ENCODE results near the gene KIN.
"Not testable (repeated sequence)": the region's sequence is repeated elsewhere in the genome, so short reads cannot be mapped to it uniquely, and the experiment has no call there.

The KIN gene

GRCh38 chr10:7794251-7795026, 6.6 kb upstream of the KIN start:
- no peak for DNase-seq (ENCODE audit: low read depth in 1 of 2, low spot score in 1 of 2)

DNA sequence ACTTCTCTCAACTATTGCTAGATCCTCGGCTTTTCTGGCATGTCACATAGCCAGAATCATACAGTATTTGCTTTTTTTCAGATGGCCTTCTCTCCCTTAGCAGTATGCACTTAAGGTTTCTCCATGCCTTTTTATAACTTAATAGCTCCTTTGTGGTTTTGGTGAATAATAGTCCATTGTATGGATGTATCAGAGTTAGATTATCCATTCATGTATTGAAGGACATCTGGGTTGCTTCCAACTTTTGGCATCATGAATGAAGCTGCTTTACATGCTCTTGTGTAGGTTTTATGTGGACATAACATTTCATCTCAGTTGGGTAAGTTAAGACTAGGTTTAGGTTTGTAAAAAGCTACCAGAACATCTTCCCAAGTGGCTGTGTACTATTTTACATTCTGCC, 4.7 kb upstream of the KIN start:
- DNase-seq (ENCODE audit: low read depth in 1 of 2, low spot score in 1 of 2) = no peak

DNA sequence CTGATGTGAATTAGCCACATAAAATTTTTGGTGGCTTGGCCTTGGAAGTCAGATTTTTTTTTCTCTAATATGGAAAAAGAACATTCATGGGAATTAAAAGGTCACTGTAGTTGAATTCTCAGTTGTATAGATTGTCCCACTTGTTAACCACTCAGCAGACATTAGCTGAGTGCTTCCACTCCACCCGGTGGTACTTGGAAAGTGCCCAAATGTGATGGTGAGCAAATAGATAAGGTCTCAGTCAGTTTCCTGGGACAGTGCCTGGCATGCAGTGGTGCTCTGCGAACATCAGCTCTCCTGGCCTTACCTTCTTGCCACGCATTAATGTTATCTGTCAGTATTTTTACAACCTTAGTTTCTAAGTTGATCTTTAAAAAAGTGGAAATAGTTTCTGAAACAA, 1.6 kb upstream of the KIN start:
- no peak for DNase-seq (ENCODE audit: low read depth in 1 of 2, low spot score in 1 of 2)

GRCh38 chr10:7788639-7789286, 970 bp upstream of the KIN start:
- DNase-seq (ENCODE audit: low read depth in 1 of 2, low spot score in 1 of 2) = no peak

- no peak for DNase-seq (ENCODE audit: low read depth in 1 of 2, low spot score in 1 of 2)
Measured at GRCh38 chr10:7787150-7787856, 490 bp downstream of the KIN start.

- no peak for DNase-seq (ENCODE audit: low read depth in 1 of 2, low spot score in 1 of 2)
Measured at GRCh38 chr10:7786430-7786829, 1.4 kb downstream of the KIN start.

GRCh38 chr10:7782194-7782593, 5.6 kb downstream of the KIN start:
- not testable (repeated sequence) for DNase-seq (ENCODE audit: low read depth in 1 of 2, low spot score in 1 of 2)

- DNase-seq (ENCODE audit: low read depth in 1 of 2, low spot score in 1 of 2) = no peak
Measured at GRCh38 chr10:7776777-7777176, 11.0 kb downstream of the KIN start.

DNA sequence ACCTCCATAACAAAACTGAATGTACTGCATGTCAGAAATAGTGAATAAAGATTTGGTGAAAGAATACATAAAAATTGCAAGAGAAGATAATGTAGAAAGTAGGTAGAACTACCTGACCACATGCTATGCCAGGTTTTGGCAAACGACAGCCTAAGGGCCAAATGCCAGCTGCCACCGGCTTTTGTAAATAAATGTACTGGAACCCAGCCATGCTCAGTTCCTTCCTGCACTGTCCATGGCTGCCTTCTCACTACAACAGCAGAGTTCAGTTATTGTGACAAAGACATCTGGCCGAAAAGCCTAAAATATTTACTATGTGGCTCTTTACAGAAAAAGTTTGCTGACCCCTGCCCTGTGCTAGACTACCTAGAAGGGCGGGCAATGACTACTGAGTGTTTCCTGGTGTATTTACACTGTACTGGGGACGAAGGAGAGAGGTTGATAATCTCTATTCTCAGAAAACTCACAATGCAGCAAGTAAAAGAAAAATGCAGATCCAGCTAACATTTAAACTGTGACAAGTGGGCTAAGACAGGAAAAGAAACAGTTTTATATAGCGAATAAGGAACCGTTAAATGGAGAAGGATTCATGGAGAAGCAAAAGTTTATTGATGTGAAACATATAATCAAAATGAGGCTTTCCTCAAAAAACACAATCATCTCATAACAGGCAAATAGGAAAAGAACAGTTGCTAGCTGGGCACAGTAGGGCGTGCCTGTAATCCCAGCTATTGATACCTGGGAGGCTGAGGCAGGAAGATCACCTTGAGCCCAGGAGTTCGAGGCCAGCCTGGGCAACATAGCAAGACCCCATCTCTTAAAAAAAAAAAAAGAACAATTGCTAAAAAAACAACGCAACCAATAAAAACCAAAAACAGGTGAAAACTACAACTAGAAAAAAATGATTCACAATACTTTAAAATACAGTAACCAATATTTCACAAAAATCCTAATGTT, 13.7 kb downstream of the KIN start:
- DNase-seq (ENCODE audit: low read depth in 1 of 2, low spot score in 1 of 2) = no peak

GRCh38 chr10:7768417-7768816, 19.4 kb downstream of the KIN start:
- DNase-seq (ENCODE audit: low read depth in 1 of 2, low spot score in 1 of 2) = no peak

GRCh38 chr10:7767209-7767608, 20.6 kb downstream of the KIN start:
- DNase-seq (ENCODE audit: low read depth in 1 of 2, low spot score in 1 of 2) = no peak

- DNase-seq (ENCODE audit: low read depth in 1 of 2, low spot score in 1 of 2) = no peak
Measured at GRCh38 chr10:7766241-7766640, 21.6 kb downstream of the KIN start.

DNA sequence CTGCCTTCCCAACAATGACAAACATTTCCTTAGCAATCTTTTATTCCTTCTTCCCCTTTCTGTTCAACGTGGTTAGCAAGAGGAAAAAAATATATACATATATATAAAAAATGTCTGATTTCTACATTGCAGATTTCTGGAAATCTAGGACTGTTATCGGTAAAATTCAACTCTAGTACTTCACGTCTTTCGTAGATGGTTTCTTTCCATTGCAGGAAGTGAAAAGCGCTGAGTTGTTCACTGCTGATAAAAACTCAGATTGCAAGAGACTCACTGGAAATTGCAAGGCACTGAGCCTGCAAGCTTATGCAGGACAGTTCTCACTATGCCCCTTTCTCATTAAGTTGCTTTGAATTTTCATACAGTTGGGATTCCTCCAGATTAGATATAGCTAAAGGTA, 23.9 kb downstream of the KIN start:
- DNase-seq (ENCODE audit: low read depth in 1 of 2, low spot score in 1 of 2) = no peak

DNA sequence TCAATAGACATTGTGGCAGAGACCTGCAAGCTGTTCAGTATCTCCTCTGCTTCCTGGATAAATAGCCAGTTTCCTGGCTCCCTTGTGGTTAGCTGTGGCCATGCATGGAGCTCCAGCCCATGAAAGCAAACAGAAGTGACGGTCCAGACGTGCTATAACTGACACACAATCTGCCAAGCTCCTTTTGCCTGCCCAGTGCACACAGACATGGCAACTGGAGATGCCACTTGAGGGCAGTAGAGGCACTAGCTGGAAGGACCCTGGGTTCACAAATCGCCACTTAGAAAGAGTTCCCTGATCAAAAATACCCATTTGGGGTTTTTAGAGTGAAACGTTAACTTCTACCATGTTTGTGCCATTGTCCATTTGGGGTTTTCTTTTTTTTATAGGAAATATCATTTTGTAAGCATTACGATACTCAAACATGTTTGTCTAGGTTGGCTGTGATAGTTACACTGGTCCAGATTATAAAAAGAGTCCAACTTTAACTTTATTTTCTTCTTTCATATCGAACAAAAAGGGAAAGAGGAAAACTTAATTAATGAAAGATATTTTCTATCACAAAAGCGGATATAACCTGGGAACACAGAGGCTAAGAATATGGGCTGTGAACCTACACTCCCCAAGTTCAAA, 31.3 kb downstream of the KIN start:
- DNase-seq (ENCODE audit: low read depth in 1 of 2, low spot score in 1 of 2) = no peak

- DNase-seq (ENCODE audit: low read depth in 1 of 2, low spot score in 1 of 2) = no peak
Measured at GRCh38 chr10:7755103-7755502, 32.7 kb downstream of the KIN start.

DNA sequence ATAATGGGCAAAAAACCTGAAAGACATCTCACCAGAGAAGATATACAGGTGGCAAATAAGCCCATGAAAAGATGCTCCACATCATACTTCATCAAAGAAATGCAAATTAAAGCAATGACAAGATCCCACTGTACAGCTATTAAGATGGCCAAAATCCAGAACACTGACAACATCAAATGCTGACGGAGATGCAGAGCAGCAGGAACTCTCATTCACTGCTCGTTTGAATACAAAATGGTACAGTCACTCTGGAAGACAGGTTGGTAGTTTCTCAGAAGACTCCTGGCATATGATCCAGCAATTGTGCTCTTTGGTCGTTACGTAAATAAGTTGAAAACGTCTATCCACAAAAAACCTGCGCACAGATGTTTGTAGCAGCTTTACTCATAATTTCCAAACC, 35.5 kb downstream of the KIN start:
- DNase-seq (ENCODE audit: low read depth in 1 of 2, low spot score in 1 of 2) = no peak

DNA sequence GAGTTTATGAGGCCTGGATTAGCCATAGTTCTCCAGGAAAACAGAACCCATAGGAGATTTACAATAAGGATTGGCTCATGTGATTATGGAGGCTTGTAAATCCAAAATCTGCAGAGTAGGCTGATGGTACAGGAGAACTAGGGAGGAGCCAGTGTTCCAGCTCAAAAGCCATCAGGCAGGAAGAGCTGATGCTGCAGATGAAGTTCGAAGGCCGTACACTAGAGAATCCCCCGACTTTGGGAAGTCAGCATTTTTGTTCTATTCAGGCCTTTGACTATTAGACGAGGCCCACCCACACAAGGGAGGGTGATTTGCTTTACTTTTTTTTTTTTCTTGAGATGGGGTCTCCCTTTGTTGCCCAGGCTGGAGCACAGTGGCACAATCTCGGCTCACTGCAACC, 37.6 kb downstream of the KIN start:
- DNase-seq (ENCODE audit: low read depth in 1 of 2, low spot score in 1 of 2) = no peak

DNA sequence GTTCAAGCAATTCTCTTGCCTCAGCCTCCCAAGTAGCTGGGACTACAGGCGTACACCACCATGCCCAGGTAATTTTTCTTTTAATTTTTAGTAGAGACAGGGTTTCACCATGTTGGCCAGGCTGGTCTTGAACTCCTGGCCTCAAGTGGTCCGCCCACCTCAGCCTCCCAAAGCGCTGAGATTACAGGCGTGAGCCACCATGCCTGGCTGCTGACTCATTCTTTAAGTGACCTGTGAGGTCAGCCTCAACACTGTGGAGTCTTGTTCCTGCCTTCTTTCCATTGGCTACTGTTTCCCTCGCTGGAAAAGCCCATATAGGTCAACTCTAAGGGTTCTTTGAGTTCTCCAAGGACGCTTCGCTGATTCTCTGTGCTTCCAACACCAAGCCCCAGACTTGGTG, 39.2 kb downstream of the KIN start:
- not testable (repeated sequence) for DNase-seq (ENCODE audit: low read depth in 1 of 2, low spot score in 1 of 2)

- DNase-seq (ENCODE audit: low read depth in 1 of 2, low spot score in 1 of 2) = no peak
Measured at GRCh38 chr10:7744307-7744706, 43.5 kb downstream of the KIN start.

GRCh38 chr10:7738536-7739407, 49.0 kb downstream of the KIN start:
- DNase-seq (ENCODE audit: low read depth in 1 of 2, low spot score in 1 of 2) = no peak
